Tibial nerve (tissue), 4 donors: ENCODE data around the gene GGCT. TPM values are rescaled to one million over a fixed set of nuclear protein-coding genes. Genes with fewer than 3 reads are reported as not detected.

Experiments used
- DNase-seq, 2 donors: peaks; one replicate each; pipeline ENCODE4 v3.0.0-alpha.2; 2019; ENCODE audit warnings: low spot score in 2 of 2
- H3K27ac ChIP-seq, 4 donors: fragments of 200-600 bp; sonication (generic) in 3 of 4; one replicate each; pipeline ENCODE4 v1.5.1; 2017 to 2019; ENCODE audit warnings: mild to moderate bottlenecking in 1 of 4
- H3K27me3 ChIP-seq, 2 donors: fragments of 200-600 bp; sonication (generic) in 1 of 2; one replicate each; pipeline versions ENCODE4 v1.5.1 to v1.6.0; 2017 to 2019
- H3K36me3 ChIP-seq, 3 donors: fragments of 200-600 bp; sonication (generic); one replicate each; pipeline ENCODE4 v1.5.1; 2018 to 2019
- H3K4me1 ChIP-seq, 4 donors: fragments of 200-600 bp; sonication (generic) in 3 of 4; one replicate each; pipeline ENCODE4 v1.5.1; 2017 to 2019
- H3K4me3 ChIP-seq, 4 donors: fragments of 200-600 bp; sonication (generic) in 3 of 4; one replicate each; pipeline ENCODE4 v1.5.1; 2017 to 2019; ENCODE audit warnings: mild to moderate bottlenecking in 1 of 4, moderate library complexity in 1 of 4
- H3K9me3 ChIP-seq, 4 donors: fragments of 200-600 bp; sonication (generic) in 3 of 4; one replicate each; pipeline ENCODE4 v1.5.1; 2017 to 2019
- EP300 ChIP-seq, 2 donors: sonication (generic); formaldehyde crosslinking; IDR thresholded peaks; one replicate each; pipeline ENCODE4 v1.6.1; 2017; ENCODE audit warnings: antibody characterized with exemption in 2 of 2, mild to moderate bottlenecking in 1 of 2
- POLR2A ChIP-seq, 2 donors: fragments of 450-650 bp; IDR thresholded peaks; one replicate each; pipeline ENCODE4 v1.6.1; 2017; ENCODE audit warnings: antibody characterized with exemption in 2 of 2, mild to moderate bottlenecking in 2 of 2, moderate library complexity in 2 of 2
- WGBS, 2 donors: methylation state at CpG; one replicate each; pipeline ENCODE4 v1.1.5; 2018; 5-methylcytosine and 5-hydroxymethylcytosine counted together
- total RNA-seq, 4 donors: library from RNA; depleted of rRNA; stranded (reverse); fragments of >200 nt; gene quantifications; one replicate each; pipeline ENCODE4 v1.1.0, GENCODE V29; 2016
- TF ChIP-seq, protein P1 (sequence below), 5 experiments: fragments of 200-600 bp in 3 of 5; fragments of 450-650 bp in 2 of 5; sonication (generic) in 3 of 5; IDR thresholded peaks; one replicate each; pipeline ENCODE4 v1.5.1; 2016 to 2019; ENCODE audit warnings: antibody characterized with exemption in 5 of 5, mild to moderate bottlenecking in 3 of 5, moderate library complexity in 2 of 5

GGCT gene
- total RNA-seq, 4 donors from 2014 or later: 12.2 to 39.6 (median 29.6) TPM

DNA sequence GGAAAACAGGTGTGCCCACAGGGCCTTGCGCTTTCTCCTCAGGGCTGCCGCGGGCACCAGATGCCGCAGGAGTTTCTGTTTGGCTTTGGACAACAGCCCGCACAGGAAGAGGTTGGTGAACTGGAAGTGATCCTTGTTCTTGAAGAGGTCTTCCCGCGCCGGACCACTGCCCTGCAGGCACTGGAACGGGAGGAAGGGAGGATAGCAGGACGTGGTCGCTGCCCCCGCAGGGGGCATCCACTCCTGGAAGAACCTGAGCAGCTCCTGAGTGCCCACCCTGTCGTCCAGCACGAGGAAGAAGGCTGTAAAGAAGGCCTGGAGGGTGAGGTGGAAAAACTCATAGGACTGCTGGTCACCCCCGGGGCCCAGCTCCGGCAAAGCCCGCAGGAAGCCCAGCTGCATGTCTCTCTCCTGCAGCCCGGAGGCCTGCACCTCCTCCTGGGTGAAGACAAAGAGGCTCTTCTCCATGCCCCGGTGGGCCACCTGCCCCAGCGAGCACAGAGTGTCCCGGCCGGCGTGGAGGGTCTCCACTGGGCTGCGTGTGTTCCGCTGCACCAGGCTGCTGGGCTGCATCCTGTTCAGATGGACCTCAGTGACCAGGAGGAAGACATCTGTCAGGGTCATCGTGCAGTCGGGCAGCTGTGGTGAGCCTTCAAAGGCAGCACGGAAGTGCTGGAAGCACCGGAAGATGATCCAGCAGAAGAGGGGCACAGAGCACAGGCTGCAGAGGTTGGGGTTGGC lies 52.9 kb downstream of the GGCT start:
- peaks cover 0 to 100% (median 5%) of the 10 kb centered on the region in 3 donors for H3K36me3 ChIP-seq
- no peaks in the 10 kb centered on the region for H3K9me3 ChIP-seq
- WGBS, 2 donors: 83 to 92% methylated on average over 19 to 20 of the region's 29 CpGs
- peaks cover 0 to 17% (median 0%) of the 10 kb centered on the region in 4 donors for H3K4me1 ChIP-seq
- no peak overlapping the region for H3K4me3 ChIP-seq
- no peaks in the 10 kb centered on the region for H3K27me3 ChIP-seq
- H3K27ac ChIP-seq: no peak overlapping the region
- no peak for DNase-seq
- TF ChIP-seq, protein P1, sequence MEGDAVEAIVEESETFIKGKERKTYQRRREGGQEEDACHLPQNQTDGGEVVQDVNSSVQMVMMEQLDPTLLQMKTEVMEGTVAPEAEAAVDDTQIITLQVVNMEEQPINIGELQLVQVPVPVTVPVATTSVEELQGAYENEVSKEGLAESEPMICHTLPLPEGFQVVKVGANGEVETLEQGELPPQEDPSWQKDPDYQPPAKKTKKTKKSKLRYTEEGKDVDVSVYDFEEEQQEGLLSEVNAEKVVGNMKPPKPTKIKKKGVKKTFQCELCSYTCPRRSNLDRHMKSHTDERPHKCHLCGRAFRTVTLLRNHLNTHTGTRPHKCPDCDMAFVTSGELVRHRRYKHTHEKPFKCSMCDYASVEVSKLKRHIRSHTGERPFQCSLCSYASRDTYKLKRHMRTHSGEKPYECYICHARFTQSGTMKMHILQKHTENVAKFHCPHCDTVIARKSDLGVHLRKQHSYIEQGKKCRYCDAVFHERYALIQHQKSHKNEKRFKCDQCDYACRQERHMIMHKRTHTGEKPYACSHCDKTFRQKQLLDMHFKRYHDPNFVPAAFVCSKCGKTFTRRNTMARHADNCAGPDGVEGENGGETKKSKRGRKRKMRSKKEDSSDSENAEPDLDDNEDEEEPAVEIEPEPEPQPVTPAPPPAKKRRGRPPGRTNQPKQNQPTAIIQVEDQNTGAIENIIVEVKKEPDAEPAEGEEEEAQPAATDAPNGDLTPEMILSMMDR (IDR thresholded peaks at IDR 0.05): no peak
- TF ChIP-seq EP300 (IDR thresholded peaks at IDR 0.05) (no peak), POLR2A (IDR thresholded peaks at IDR 0.05) (no peak)

- Histone ChIP-seq H3K27ac (peak overlapping the region in 2 of 4 donors; percentile 23 to 62), H3K9me3 (no peaks in the 10 kb centered on the region), H3K27me3 (no peaks in the 10 kb centered on the region), H3K36me3 (peaks cover 0 to 100% (median 5%) of the 10 kb centered on the region in 3 donors), H3K4me1 (peaks cover 0 to 17% (median 0%) of the 10 kb centered on the region in 4 donors), H3K4me3 (no peak overlapping the region)
- TF ChIP-seq EP300 (IDR thresholded peaks at IDR 0.05) (no peak), POLR2A (IDR thresholded peaks at IDR 0.05) (no peak)
- TF ChIP-seq, protein P1 (IDR thresholded peaks at IDR 0.05): no peak
- DNase-seq: no peak
- 92% methylated on average over 19 of the region's 22 CpGs for WGBS, 2 donors
Measured at GRCh38 chr7:30450983-30451497, 53.6 kb downstream of the GGCT start.

GRCh38 chr7:30450240-30450982 lies 54.2 kb downstream of the GGCT start:
- peak overlapping the region in 2 of 4 donors; percentile 60 to 62 for H3K27ac ChIP-seq
- no peak overlapping the region for H3K4me3 ChIP-seq
- TF ChIP-seq, protein P1 (IDR thresholded peaks at IDR 0.05): no peak
- no peak for TF ChIP-seq EP300 (IDR thresholded peaks at IDR 0.05)
- H3K27me3 ChIP-seq: no peaks in the 10 kb centered on the region
- no peaks in the 10 kb centered on the region for H3K9me3 ChIP-seq
- peaks cover 0 to 100% (median 5%) of the 10 kb centered on the region in 3 donors for H3K36me3 ChIP-seq
- no peak for DNase-seq
- WGBS, 2 donors: 45 to 50% methylated on average over 6 of the region's 6 CpGs
- H3K4me1 ChIP-seq: peaks cover 0 to 17% (median 0%) of the 10 kb centered on the region in 4 donors

DNA sequence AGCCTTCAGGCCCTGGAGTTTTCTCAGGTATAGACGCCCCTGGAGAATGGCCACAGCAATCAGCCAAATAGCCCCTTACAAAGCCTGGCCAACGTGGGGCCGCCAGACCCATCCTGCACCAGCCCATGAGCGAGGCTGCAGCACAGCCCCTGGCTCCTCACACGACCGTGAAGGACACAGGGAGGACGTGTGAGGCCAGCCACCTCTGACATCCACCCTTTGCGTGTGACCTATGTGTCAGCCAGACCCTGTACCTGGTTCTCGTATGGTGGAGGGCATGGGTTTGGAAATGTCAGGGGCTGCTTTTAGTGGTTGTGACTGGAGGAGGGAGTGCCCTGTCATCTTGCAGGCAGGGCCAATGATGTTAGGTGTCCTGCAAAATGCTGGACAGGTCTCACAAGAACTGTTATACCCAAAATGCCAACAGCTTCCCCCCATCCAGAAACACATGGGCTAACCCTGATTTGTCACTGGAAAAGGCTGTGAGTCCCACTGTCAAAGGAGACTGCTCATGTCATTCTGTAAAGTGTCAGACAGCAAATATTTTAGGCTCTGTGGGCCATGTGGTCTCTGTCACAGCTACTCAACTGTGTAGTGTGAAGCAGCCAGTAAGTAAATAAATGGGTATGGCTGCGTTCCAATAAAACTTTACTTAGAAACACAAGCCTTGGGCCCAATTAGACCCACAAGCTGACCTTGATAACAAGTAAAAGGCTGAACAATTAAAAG lies 56.0 kb downstream of the GGCT start:
- H3K4me3 ChIP-seq: no peak overlapping the region
- peaks cover 0 to 17% (median 0%) of the 10 kb centered on the region in 4 donors for H3K4me1 ChIP-seq
- peaks cover 0 to 85% (median 5%) of the 10 kb centered on the region in 3 donors for H3K36me3 ChIP-seq
- 78 to 85% methylated on average over 10 of the region's 10 CpGs for WGBS, 2 donors
- H3K9me3 ChIP-seq: no peaks in the 10 kb centered on the region
- H3K27me3 ChIP-seq: no peaks in the 10 kb centered on the region
- TF ChIP-seq, protein P1 (IDR thresholded peaks at IDR 0.05): no peak
- TF ChIP-seq POLR2A (IDR thresholded peaks at IDR 0.05) (no peak), EP300 (IDR thresholded peaks at IDR 0.05) (no peak)
- no peak for DNase-seq
- H3K27ac ChIP-seq: no peak overlapping the region
